GM19035 (cell line): ENCODE data around the gene TRMT44.
"Not testable (repeated sequence)": the region's sequence is repeated elsewhere in the genome, so short reads cannot be mapped to it uniquely, and the experiment has no call there.

Experiments
- ATAC-seq: cut with Tn5 transposase; IDR thresholded peaks from one replicate; pipeline ENCODE4 v1.9.1; 2021; ENCODE audit not compliant: unreplicated experiment

The TRMT44 gene

GRCh38 chr4:8405516-8405875, 35.1 kb upstream of the TRMT44 start:
- no peak for ATAC-seq

GRCh38 chr4:8406887-8407286, 33.7 kb upstream of the TRMT44 start:
- not testable (repeated sequence) for ATAC-seq

GRCh38 chr4:8407316-8407715, 33.3 kb upstream of the TRMT44 start:
- ATAC-seq, result no peak

- no peak for ATAC-seq
These were observed 32.8 kb upstream of the TRMT44 start for GRCh38 chr4:8407756-8408155.

- no peak for ATAC-seq
These were observed 31.1 kb upstream of the TRMT44 start for GRCh38 chr4:8409264-8410065.

- ATAC-seq, result no peak
These were observed 30.4 kb upstream of the TRMT44 start for GRCh38 chr4:8410066-8410625.

- no peak for ATAC-seq
These were observed 29.8 kb upstream of the TRMT44 start for GRCh38 chr4:8410641-8411271.

- ATAC-seq, result no peak
These were observed 29.0 kb upstream of the TRMT44 start for GRCh38 chr4:8411351-8412180.

- ATAC-seq, result no peak
These were observed 28.3 kb upstream of the TRMT44 start for GRCh38 chr4:8412288-8412687.

- ATAC-seq, result no peak
These were observed 26.2 kb upstream of the TRMT44 start for GRCh38 chr4:8414377-8414776.

GRCh38 chr4:8417071-8417614, 23.4 kb upstream of the TRMT44 start:
- no peak for ATAC-seq

- ATAC-seq, result peak; percentile 88
These were observed 21.1 kb upstream of the TRMT44 start for GRCh38 chr4:8419222-8420041.

GRCh38 chr4:8420151-8420550, 20.4 kb upstream of the TRMT44 start:
- ATAC-seq, result not testable (repeated sequence)

GRCh38 chr4:8422327-8422726, 18.2 kb upstream of the TRMT44 start:
- ATAC-seq, result no peak

- ATAC-seq, result no peak
These were observed 17.8 kb upstream of the TRMT44 start for GRCh38 chr4:8422786-8423185.

- ATAC-seq, result no peak
These were observed 13.3 kb upstream of the TRMT44 start for GRCh38 chr4:8427262-8427661.

GRCh38 chr4:8427761-8428287, 12.8 kb upstream of the TRMT44 start:
- peak; percentile 48 for ATAC-seq

GRCh38 chr4:8428288-8429097, 12.1 kb upstream of the TRMT44 start:
- ATAC-seq, result peak; percentile 94

- no peak for ATAC-seq
These were observed 9.0 kb upstream of the TRMT44 start for GRCh38 chr4:8431553-8431952.
